ENCODE measurements around the gene COL18A1.

DNA sequence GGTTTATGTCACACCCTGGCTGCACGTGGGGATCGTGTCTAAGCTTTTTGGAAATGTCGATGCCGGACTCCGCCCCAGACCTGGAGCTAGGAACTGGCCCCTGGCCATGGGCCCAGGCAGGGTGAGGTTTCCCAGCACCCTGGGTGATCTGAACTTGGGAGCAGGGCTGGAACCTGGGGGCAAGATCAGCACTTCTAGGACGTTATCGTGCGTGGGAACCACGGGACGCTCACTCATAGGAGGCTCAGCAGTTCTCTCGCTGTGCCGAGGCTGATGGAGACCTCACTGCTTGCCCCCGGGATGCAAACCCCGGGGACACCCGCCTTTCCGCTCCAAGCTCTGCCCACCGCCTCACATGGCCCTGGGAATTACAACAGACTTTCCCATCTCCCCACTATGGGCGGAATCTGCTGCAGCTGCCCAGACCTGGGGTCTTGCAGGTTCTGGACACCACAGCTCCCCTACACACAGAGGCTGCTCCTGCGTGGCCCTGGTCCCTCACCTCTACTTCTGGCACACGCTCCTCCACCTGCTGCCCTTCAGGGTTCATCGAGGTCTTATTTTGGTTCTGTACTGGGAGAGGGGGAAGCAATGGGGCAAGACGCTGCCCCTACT, 35.9 kb downstream of the COL18A1 start:
- TF ChIP-seq, protein P1, sequence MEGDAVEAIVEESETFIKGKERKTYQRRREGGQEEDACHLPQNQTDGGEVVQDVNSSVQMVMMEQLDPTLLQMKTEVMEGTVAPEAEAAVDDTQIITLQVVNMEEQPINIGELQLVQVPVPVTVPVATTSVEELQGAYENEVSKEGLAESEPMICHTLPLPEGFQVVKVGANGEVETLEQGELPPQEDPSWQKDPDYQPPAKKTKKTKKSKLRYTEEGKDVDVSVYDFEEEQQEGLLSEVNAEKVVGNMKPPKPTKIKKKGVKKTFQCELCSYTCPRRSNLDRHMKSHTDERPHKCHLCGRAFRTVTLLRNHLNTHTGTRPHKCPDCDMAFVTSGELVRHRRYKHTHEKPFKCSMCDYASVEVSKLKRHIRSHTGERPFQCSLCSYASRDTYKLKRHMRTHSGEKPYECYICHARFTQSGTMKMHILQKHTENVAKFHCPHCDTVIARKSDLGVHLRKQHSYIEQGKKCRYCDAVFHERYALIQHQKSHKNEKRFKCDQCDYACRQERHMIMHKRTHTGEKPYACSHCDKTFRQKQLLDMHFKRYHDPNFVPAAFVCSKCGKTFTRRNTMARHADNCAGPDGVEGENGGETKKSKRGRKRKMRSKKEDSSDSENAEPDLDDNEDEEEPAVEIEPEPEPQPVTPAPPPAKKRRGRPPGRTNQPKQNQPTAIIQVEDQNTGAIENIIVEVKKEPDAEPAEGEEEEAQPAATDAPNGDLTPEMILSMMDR (IDR thresholded peaks at IDR 0.05): no peak
- TF ChIP-seq POLR2AphosphoS5 (IDR thresholded peaks at IDR 0.05): no peak
- TF ChIP-seq POLR2A (IDR thresholded peaks at IDR 0.05): no peak

All from sigmoid colon (tissue), 4 donors.